OCI-LY3 (cell line): ENCODE measurements around the gene XXYLT1.

Experiments used
- CTCF ChIP-seq: fragments of 200-600, 300-600 bp; sonication (generic); IDR thresholded peaks from 2 replicates; pipeline ENCODE4 v1.5.1; 2014; ENCODE audit warnings: antibody characterized with exemption, low read length, low read depth
- EZH2phosphoT487 ChIP-seq: fragments of 200-600 bp; shearing (Covaris generic); IDR thresholded peaks from 2 replicates; pipeline ENCODE4 v1.6.1; 2018; ENCODE audit warnings: antibody characterized with exemption, mixed run types, low read depth

GRCh38 chr3:195057716-195058115 lies 213.2 kb downstream of the XXYLT1 start:
- TF ChIP-seq CTCF (no peak), EZH2phosphoT487 (no peak)
